DMS 273 (cell line): ENCODE measurements around the gene RTN4RL1.
A peak's percentile ranks its signal among the peaks of the same experiment; 100 is the strongest.
"Not testable (repeated sequence)": the region's sequence is repeated elsewhere in the genome, so short reads cannot be mapped to it uniquely, and the experiment has no call there.

Experiments used
- DNase-seq: peaks from one replicate; lab custom pipeline; 2025; ENCODE audit not compliant: unreplicated experiment; lab: John Stamatoyannopoulos, UW

RTN4RL1 gene

GRCh38 chr17:2004435-2004952 lies 20.6 kb downstream of the RTN4RL1 start:
- no peak for DNase-seq

GRCh38 chr17:2003525-2003924 lies 21.6 kb downstream of the RTN4RL1 start:
- DNase-seq, result no peak

DNA sequence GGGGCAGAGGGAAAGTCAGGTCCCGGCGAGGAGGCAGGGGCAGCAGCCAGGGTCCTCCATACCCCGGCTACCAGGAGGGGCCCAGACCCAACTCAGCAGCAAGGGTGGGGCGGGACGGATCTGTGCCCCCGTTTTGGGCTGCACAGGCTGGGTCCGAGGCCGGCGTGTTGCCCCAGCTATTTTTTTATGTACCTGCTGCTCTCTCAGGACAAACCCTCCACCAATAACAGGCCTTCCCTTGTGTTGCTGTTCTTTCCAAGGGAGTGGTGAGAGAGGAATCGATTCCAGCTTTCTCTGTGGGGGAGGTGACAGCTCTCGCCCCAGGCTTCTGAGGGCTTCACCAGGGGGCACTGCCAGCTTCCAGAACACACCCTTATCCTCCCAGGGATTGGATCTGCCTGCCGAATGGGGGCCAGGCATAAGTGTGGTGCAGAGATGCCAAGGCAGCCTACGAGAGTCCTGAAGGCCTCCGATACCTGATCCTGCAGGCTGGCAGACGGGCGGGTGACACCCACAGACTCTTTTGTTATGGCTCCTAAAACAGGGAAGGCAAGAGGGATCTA lies 22.3 kb downstream of the RTN4RL1 start:
- DNase-seq, result peak; percentile 43

GRCh38 chr17:1999557-2000251 lies 25.4 kb downstream of the RTN4RL1 start:
- DNase-seq, result peak; percentile 66

GRCh38 chr17:1997927-1998742 lies 27.0 kb downstream of the RTN4RL1 start:
- DNase-seq, result no peak

DNA sequence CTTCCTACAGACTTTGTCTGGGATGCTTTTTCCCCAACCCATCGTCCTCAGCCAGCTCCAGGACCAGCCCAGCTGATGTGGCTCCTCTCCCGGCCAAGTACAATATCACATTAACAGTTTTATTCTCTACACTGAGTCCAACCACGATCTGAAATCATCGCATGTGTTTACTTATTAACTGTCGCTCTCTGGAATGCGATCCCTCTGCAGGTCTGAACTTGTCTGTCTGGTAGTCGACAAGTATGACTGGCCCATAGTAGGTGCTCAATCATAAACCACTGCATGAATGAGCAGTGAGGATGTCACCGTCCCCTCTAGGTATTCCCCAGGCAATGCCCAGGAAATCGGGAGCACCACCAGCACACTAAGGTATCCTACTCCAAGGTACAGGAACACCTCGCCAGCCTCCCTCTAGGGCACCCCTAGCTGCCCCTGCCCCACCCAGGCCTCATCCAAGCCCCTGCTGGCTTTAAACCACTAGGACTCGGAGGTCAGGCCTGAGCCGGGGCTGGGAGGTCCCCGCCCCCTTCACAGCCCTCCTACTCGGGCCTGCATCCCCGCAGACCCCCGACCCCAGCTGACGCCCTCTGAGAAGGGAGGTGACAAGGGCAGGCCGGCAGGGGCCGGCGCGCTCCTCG lies 27.7 kb downstream of the RTN4RL1 start:
- DNase-seq, result no peak

GRCh38 chr17:1996800-1997288 lies 28.3 kb downstream of the RTN4RL1 start:
- DNase-seq, result no peak

DNA sequence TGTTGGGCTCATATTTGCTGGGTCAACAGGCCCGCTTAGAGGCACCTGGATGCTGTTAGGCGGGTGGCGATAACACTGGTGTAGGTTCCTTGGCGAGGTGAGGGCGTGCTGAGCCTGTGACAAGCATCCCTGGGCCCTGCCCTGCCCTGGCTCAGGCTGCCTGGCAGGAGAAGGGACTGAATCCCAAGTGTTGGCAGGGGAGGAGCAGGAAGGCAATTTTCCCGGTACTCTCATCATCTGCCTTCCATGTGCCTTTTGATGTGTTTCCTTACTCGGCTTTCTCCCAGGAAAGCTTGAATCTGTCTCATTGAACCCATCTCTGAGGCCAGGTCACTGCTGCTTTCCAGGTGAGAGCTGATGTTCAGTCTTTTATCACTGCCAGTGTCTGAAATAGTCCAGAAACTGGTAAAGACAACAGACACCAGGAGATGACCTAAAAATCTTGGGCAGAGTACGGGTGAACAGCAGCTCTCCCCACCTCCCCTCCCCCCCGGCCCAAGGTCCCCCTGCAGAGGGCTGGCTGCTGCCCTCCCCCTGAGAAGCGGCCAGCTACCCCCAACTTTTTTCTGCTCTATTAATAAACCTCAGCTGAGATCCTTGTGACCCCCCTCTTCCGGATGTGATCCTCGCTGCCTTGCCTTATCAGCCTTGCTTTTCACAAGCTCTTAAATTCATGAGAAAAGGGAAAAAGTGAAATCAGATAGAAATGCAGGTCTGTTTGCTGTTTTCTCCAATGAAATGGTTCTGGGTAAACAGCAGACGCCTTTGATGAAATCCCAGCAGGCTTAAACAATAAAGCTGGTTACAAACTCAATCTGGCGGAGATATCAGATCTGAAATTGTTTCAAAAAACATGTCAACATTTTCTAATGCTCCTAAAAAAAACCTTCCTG lies 29.0 kb downstream of the RTN4RL1 start:
- no peak for DNase-seq

- DNase-seq, result no peak
These were observed 29.7 kb downstream of the RTN4RL1 start for GRCh38 chr17:1995321-1995892.

GRCh38 chr17:1994707-1995106 lies 30.4 kb downstream of the RTN4RL1 start:
- DNase-seq, result no peak

- DNase-seq, result no peak
These were observed 32.6 kb downstream of the RTN4RL1 start for GRCh38 chr17:1992541-1992940.

DNA sequence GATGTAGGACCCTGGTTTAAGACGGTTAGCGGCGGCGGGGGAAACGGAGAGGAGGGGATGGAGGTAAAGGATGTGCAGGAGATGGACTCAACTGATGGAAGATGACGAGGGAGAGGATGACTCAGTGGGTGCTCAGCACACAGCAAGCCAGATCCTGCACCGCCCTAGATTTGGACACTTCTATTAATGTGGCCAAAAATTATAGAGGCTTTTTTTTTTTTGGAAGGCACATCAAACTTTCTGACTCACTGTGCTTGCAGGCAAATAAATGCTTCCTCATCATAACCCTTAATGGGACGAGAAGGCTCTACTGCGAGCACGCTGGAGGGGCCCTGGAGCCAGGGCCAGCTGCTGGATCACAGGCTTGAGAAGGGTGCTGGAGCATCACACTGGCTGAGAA lies 36.0 kb downstream of the RTN4RL1 start:
- DNase-seq, result no peak

- no peak for DNase-seq
These were observed 38.2 kb downstream of the RTN4RL1 start for GRCh38 chr17:1986783-1987451.

GRCh38 chr17:1985686-1986085 lies 39.4 kb downstream of the RTN4RL1 start:
- no peak for DNase-seq

DNA sequence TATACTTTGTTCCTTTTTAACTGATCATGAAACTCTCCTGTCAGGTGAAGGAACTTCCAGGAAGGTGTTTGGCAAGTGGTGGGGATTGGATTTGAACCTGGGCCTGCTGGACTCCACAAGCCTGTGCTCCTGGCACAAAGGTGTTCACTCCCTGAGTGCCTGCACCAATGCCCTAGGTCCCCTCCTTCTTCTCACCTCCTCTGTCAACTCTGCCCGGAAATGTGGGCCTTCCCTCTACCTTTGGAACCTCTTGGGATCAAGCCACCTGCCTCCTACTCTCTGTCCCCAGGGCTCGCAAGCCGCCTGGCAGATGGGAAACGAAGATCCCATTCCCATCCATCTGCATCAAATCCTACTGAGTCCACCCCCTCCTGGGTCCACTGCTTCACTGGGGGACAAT lies 40.0 kb downstream of the RTN4RL1 start:
- no peak for DNase-seq

DNA sequence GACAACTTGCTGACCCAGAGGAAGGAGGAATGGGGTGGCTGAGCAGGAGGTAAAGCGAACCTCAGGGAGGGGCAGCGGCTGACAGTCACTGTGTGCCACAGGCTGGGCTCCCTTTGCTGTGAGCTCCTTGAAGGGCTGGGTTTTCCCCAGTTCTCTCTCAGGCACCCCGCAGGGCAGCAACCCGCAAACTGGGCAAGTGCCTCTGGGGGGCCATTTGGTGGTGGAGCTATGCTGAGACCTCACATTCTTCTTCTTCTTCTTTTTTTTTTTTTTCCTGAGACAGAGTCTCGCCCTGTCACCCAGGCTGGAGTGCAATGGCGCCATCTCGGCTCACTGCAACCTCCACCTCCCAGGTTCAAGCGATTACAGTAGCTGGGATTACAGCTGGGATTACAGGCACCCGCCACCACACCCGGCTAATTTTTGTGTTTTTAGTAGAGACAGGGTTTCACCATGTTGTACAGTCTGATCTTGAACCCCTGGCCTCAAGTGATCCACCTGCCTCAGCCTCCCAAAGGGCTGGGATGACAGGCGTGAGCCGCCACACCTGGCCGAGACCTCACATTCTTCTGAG lies 42.3 kb downstream of the RTN4RL1 start:
- DNase-seq, result not testable (repeated sequence)

DNA sequence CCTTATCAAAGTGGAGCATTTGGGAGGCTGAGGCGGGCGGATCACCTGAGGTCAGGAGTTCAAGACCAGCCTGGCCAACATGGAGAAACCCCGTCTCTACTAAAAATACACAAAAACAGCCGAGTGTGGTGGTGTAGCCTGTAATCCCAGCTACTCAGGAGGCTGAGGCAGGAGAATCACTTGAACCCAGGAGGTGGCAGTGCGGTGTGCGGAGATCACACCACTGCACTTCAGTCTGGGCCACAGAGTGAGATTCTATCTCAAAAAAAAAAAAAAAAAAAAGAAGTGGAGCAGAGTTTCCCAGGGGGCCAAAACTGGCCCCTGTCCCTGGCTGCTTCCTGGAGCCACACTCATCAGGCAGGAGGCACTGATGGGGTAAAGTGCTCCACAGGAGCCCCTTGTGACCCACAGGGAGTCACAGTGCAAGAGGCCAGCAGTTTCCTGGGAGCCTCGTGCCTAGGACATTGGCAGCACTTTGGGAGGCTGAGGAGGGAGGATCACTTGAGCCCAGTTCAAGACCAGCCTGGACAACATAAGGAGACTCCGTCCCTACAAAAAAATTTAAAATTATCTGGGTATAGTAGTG lies 44.4 kb downstream of the RTN4RL1 start:
- DNase-seq, result no peak

DNA sequence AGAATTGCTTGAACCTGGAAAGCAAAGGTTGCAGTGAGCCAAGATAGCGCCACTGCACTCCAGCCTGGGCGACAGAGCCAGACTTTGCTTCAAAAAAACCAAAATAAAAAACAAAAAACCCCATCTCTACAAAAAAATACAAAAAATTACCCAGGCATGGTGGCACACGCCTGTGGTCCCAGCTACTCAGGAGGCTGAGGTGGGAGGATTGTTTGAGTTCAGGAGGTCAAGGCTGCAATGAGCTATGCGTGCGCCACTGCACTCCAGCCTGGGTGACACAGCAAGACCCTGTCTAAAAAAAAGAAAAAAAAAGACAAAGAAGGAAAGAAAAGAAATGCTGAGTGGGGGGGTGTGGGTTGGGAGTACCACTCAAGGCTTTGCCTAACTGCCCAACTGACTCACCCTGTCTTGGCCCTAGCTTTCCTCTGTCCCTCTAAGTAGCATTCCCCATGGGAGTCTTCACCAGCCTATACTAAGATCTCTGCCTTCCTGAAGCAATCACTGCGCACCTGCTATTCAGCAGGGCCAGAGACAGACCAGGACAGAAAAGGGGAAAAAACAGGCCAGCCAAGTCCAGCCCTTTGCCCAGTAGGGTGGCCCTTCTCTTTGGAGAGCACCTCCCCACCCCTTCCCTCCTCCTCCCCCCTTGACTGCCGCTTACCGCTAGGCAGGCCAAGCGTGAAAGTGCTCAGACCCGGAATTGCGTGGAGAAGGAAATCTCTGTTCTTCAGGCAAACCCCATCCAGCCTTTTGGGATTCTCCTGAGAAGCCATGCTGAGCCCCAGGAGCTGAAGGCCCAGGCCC lies 45.8 kb downstream of the RTN4RL1 start:
- DNase-seq, result no peak
